Right lobe of liver (tissue), 4 donors: ENCODE results near the gene CDYL2.

ENCODE experiments used
- CTCF ChIP-seq, 4 donors: fragments of 200-600 bp in 3 of 4; fragments of 450-650 bp in 1 of 4; IDR thresholded peaks; one replicate each; pipeline versions ENCODE4 v1.5.1 to v1.8.0; 2016 to 2022; ENCODE audit warnings: antibody characterized with exemption in 4 of 4, mild to moderate bottlenecking in 2 of 4
- POLR2A ChIP-seq: fragments of 450-650 bp; IDR thresholded peaks from one replicate; pipeline ENCODE4 v1.6.1; 2017; ENCODE audit warnings: antibody characterized with exemption, mild to moderate bottlenecking
- donor health status: DM: no; HTN: no; CAD: no.
- donor health status: DM: no; HTN: no; CAD: no.
- donor health status: DM: no; HTN: yes; CAD: no.

GRCh38 chr16:80612461-80613017 lies 191.9 kb downstream of the CDYL2 start:
- TF ChIP-seq CTCF (IDR thresholded peaks at IDR 0.05) (no peak), POLR2A (no peak)
